ENCODE measurements around the gene C5orf47. TPM values are rescaled to one million over a fixed set of nuclear protein-coding genes. Genes with fewer than 3 reads are reported as not detected.

C5orf47 gene
- polyA plus RNA-seq, 1 donor (not counting 4 experiments of a cell fraction or from before 2014, with no cell fraction given): 0.03 TPM

GRCh38 chr5:173960986-173961385, 28.0 kb upstream of the C5orf47 start:
- dilution Hi-C loops (cut with MboI; ENCODE audit: extremely low pct_ligation_motif_present, low sequenced_read_pairs): no loop called here
- no peak overlapping the region for H2AFZ ChIP-seq (ENCODE audit: control insufficient read depth, low read length)
- no peak overlapping the region for H3K4me2 ChIP-seq (ENCODE audit: control insufficient read depth, extremely low read depth, insufficient read depth, low read depth, low read length)
- no peak for FAIRE-seq
- H3K79me2 ChIP-seq (ENCODE audit: control insufficient read depth, insufficient read depth, low read length): no peaks in the 10 kb centered on the region
- no peaks in the 10 kb centered on the region for H3K9me3 ChIP-seq (ENCODE audit: control insufficient read depth, low read depth, low read length)
- DNase-seq (ENCODE audit: low read depth, low spot score): no peak
- no peak overlapping the region for H3K27ac ChIP-seq (ENCODE audit: control insufficient read depth, insufficient read depth, low read length)
- no peaks in the 10 kb centered on the region for H4K20me1 ChIP-seq (ENCODE audit: control insufficient read depth, extremely low read depth, insufficient read depth, low read length)
- no peak for TF ChIP-seq EZH2 (IDR thresholded peaks at IDR 0.05; ENCODE audit: low read length)
- TF ChIP-seq, protein P1, sequence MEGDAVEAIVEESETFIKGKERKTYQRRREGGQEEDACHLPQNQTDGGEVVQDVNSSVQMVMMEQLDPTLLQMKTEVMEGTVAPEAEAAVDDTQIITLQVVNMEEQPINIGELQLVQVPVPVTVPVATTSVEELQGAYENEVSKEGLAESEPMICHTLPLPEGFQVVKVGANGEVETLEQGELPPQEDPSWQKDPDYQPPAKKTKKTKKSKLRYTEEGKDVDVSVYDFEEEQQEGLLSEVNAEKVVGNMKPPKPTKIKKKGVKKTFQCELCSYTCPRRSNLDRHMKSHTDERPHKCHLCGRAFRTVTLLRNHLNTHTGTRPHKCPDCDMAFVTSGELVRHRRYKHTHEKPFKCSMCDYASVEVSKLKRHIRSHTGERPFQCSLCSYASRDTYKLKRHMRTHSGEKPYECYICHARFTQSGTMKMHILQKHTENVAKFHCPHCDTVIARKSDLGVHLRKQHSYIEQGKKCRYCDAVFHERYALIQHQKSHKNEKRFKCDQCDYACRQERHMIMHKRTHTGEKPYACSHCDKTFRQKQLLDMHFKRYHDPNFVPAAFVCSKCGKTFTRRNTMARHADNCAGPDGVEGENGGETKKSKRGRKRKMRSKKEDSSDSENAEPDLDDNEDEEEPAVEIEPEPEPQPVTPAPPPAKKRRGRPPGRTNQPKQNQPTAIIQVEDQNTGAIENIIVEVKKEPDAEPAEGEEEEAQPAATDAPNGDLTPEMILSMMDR (optimal IDR thresholded peaks at IDR 0.05 in 1 of 3, IDR thresholded peaks at IDR 0.05 in 1 of 3, conservative IDR thresholded peaks at IDR 0.05 in 1 of 3; ENCODE audit: extremely low read depth in 1 of 3, insufficient read depth in 2 of 3, low read length in 3 of 3): no peak
- H3K9ac ChIP-seq (ENCODE audit: control insufficient read depth, extremely low read depth, insufficient read depth, low read length): no peak overlapping the region
- H3K4me3 ChIP-seq (ENCODE audit: control insufficient read depth in 2 of 3, extremely low read depth in 1 of 3, insufficient read depth in 2 of 3, low read depth in 1 of 3, low read length in 3 of 3): no peak overlapping the region
- peaks cover 0 to 4% of the 10 kb centered on the region in 2 experiments for H3K36me3 ChIP-seq (ENCODE audit: control insufficient read depth in 2 of 2, extremely low read depth in 1 of 2, insufficient read depth in 2 of 2, low read length in 2 of 2)
- peaks cover 9% of the 10 kb centered on the region for H3K4me1 ChIP-seq (ENCODE audit: control insufficient read depth, extremely low read depth, insufficient read depth, low read length)
- no peaks in the 10 kb centered on the region for H3K27me3 ChIP-seq (ENCODE audit: control insufficient read depth, extremely low read depth, insufficient read depth, low read length)
- H3K9me1 ChIP-seq (ENCODE audit: control insufficient read depth, extremely low read depth, insufficient read depth, low read length): no peaks in the 10 kb centered on the region

DNA sequence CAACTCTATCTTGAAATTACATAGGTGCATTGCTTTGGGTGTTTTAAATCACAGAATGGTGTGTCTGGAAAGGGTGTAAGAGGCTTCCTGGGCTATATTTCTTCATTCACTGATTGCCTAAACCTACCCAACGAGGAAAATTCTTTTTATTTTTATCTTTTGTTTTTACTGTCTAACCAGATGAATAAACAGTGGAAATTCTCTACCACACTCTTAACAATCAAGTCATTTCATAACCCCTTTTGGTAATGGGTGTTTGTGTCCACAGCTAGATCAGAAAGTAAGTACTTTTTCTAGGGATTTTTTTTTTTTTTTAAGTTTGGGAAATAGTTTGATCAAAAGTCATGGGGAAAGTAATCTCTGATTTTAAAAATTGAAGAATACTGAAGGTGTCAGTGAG, 27.6 kb upstream of the C5orf47 start:
- Histone ChIP-seq H3K4me2 (ENCODE audit: control insufficient read depth, extremely low read depth, insufficient read depth, low read depth, low read length) (no peak overlapping the region), H3K36me3 (ENCODE audit: control insufficient read depth in 2 of 2, extremely low read depth in 1 of 2, insufficient read depth in 2 of 2, low read length in 2 of 2) (peaks cover 0 to 2% of the 10 kb centered on the region in 2 experiments), H4K20me1 (ENCODE audit: control insufficient read depth, extremely low read depth, insufficient read depth, low read length) (no peaks in the 10 kb centered on the region), H3K9me3 (ENCODE audit: control insufficient read depth, low read depth, low read length) (no peaks in the 10 kb centered on the region), H3K27me3 (ENCODE audit: control insufficient read depth, extremely low read depth, insufficient read depth, low read length) (no peaks in the 10 kb centered on the region), H3K4me1 (ENCODE audit: control insufficient read depth, extremely low read depth, insufficient read depth, low read length) (peaks cover 9% of the 10 kb centered on the region), H2AFZ (ENCODE audit: control insufficient read depth, low read length) (no peak overlapping the region), H3K27ac (ENCODE audit: control insufficient read depth, insufficient read depth, low read length) (no peak overlapping the region), H3K79me2 (ENCODE audit: control insufficient read depth, insufficient read depth, low read length) (no peaks in the 10 kb centered on the region), H3K4me3 (ENCODE audit: control insufficient read depth in 2 of 3, extremely low read depth in 1 of 3, insufficient read depth in 2 of 3, low read depth in 1 of 3, low read length in 3 of 3) (no peak overlapping the region), H3K9me1 (ENCODE audit: control insufficient read depth, extremely low read depth, insufficient read depth, low read length) (no peaks in the 10 kb centered on the region), H3K9ac (ENCODE audit: control insufficient read depth, extremely low read depth, insufficient read depth, low read length) (no peak overlapping the region)
- DNase-seq (ENCODE audit: low read depth, low spot score): no peak
- FAIRE-seq: no peak
- dilution Hi-C loops (cut with MboI; ENCODE audit: extremely low pct_ligation_motif_present, low sequenced_read_pairs): no loop called here
- TF ChIP-seq, protein P1 (optimal IDR thresholded peaks at IDR 0.05 in 1 of 3, IDR thresholded peaks at IDR 0.05 in 1 of 3, conservative IDR thresholded peaks at IDR 0.05 in 1 of 3; ENCODE audit: extremely low read depth in 1 of 3, insufficient read depth in 2 of 3, low read length in 3 of 3): no peak
- TF ChIP-seq EZH2 (IDR thresholded peaks at IDR 0.05; ENCODE audit: low read length): no peak

All from keratinocyte (primary cell).